H1 (cell line): ENCODE results near the gene FBXL14. TPM values are rescaled to one million over a fixed set of nuclear protein-coding genes. Genes with fewer than 3 reads are reported as not detected.

Experiments
- CTCF ChIA-PET: fragments of 300-600 bp; sonication (Branson Sonifier 250); formaldehyde crosslinking; loops from one replicate; lab custom pipeline; 2021; ENCODE audit not compliant: partially characterized antibody; lab: Charles Lee
- POLR2A ChIA-PET: fragments of 300-600 bp; sonication (Branson Sonifier 250); formaldehyde crosslinking; loops from one replicate; lab custom pipeline; 2021; ENCODE audit warnings: inconsistent platforms; ENCODE audit not compliant: partially characterized antibody; lab: Charles Lee
- DNase-seq, 2 experiments: peaks; one replicate each; pipeline versions ENCODE4 v3.0.0 to v3.0.0-alpha.2; 2010 to 2022; ENCODE audit warnings: low spot score in 2 of 2, low read depth in 1 of 2, mixed read lengths in 1 of 2
- FAIRE-seq: peaks from 2 replicates; lab custom pipeline; 2011; peaks lifted over from hg19 to GRCh38; lab: Jason Lieb, UNC
- H2AFZ ChIP-seq: 2 replicates; pipeline ENCODE4 v1.8.1; 2012; ENCODE audit warnings: low read length, inconsistent platforms
- H2AK5ac ChIP-seq: 2 replicates; pipeline ENCODE4 v1.6.1; 2013; ENCODE audit warnings: low read depth, low read length
- H2BK120ac ChIP-seq: replicated peaks from 2 replicates; pipeline ENCODE3; 2013; ENCODE audit warnings: low read depth, low read length, inconsistent platforms
- H2BK12ac ChIP-seq: 2 replicates; pipeline ENCODE4 v1.6.1; 2013; ENCODE audit warnings: low read depth, low read length
- H2BK15ac ChIP-seq: 2 replicates; pipeline ENCODE4 v1.6.1; 2013; ENCODE audit warnings: low read length
- H2BK20ac ChIP-seq: 2 replicates; pipeline ENCODE4 v1.6.1; 2013; ENCODE audit warnings: low read length
- H2BK5ac ChIP-seq: 2 replicates; pipeline ENCODE4 v1.6.1; 2013; ENCODE audit warnings: low read depth, low read length
- H3K14ac ChIP-seq: 2 replicates; pipeline ENCODE4 v1.6.1; 2013; ENCODE audit warnings: inconsistent platforms; ENCODE audit not compliant: insufficient read length
- H3K18ac ChIP-seq: 2 replicates; pipeline ENCODE4 v1.6.1; 2013; ENCODE audit warnings: low read length; ENCODE audit errors: extremely low read depth
- H3K23ac ChIP-seq: 2 replicates; pipeline ENCODE4 v1.6.1; 2013; ENCODE audit warnings: inconsistent platforms; ENCODE audit not compliant: insufficient read length
- H3K23me2 ChIP-seq: 2 replicates; pipeline ENCODE4 v1.6.1; 2013; ENCODE audit warnings: low read depth, low read length
- H3K27ac ChIP-seq: 2 replicates; pipeline ENCODE4 v1.6.1; 2011; ENCODE audit warnings: low read depth, low read length, inconsistent platforms
- H3K27me3 ChIP-seq, 4 experiments: replicated peaks in 1 of 4; 1 replicate in 1 of 4; 2 replicates in 3 of 4; pipeline versions ENCODE4 v1.6.1 to v1.8.1; 2011 to 2013; ENCODE audit warnings: low read length in 3 of 4, mild to moderate bottlenecking in 3 of 4, inconsistent platforms in 2 of 4, mixed read lengths in 2 of 4, moderate library complexity in 1 of 4; ENCODE audit not compliant: control insufficient read depth in 3 of 4, insufficient read depth in 3 of 4; ENCODE audit errors: extremely low read depth in 1 of 4
- H3K36me3 ChIP-seq, 4 experiments: 2 replicates each; pipeline versions ENCODE4 v1.6.1 to v1.8.1; 2011 to 2013; ENCODE audit warnings: mild to moderate bottlenecking in 4 of 4, low read length in 3 of 4, moderate library complexity in 2 of 4, control low read depth in 1 of 4, inconsistent platforms in 1 of 4; ENCODE audit not compliant: insufficient read depth in 4 of 4, control insufficient read depth in 2 of 4
- H3K4ac ChIP-seq: replicated peaks from 2 replicates; pipeline ENCODE3; 2013; ENCODE audit warnings: low read length, low read depth, mixed read lengths, inconsistent platforms; ENCODE audit not compliant: insufficient read length
- H3K4me1 ChIP-seq, 4 experiments: replicated peaks in 1 of 4; 1 replicate in 1 of 4; 2 replicates in 3 of 4; pipeline versions ENCODE4 v1.6.1 to v1.8.1; 2011 to 2013; ENCODE audit warnings: low read length in 3 of 4, inconsistent platforms in 2 of 4, mixed read lengths in 1 of 4; ENCODE audit not compliant: insufficient read depth in 4 of 4, control insufficient read depth in 3 of 4
- H3K4me2 ChIP-seq, 2 experiments: 2 replicates each; pipeline versions ENCODE4 v1.6.1 to v1.8.1; 2011 to 2013; ENCODE audit warnings: low read depth in 2 of 2, low read length in 2 of 2, control low read depth in 1 of 2, inconsistent platforms in 1 of 2, mild to moderate bottlenecking in 1 of 2; ENCODE audit not compliant: insufficient read depth in 1 of 2
- H3K4me3 ChIP-seq, 4 experiments: fragments of 200-600, 300-600 bp in 1 of 4; sonication (generic), shearing (Covaris generic), sonication (Bioruptor Twin) in 1 of 4; 2 replicates each; pipeline versions ENCODE4 v1.5.1 to v1.8.1; 2011 to 2016; ENCODE audit warnings: low read length in 4 of 4, low read depth in 3 of 4, control low read depth in 2 of 4, inconsistent platforms in 2 of 4, mild to moderate bottlenecking in 2 of 4, mixed read lengths in 1 of 4, moderate library complexity in 1 of 4; ENCODE audit not compliant: insufficient read depth in 2 of 4; ENCODE audit errors: extremely low read depth in 1 of 4
- H3K56ac ChIP-seq: replicated peaks from 2 replicates; pipeline ENCODE3; 2013; ENCODE audit warnings: low read depth, mild to moderate bottlenecking, mixed read lengths, low read length, inconsistent platforms; ENCODE audit not compliant: insufficient read length
- H3K79me1 ChIP-seq: 2 replicates; pipeline ENCODE4 v1.6.1; 2013; ENCODE audit warnings: low read depth, low read length, control low read depth
- H3K79me2 ChIP-seq, 2 experiments: 2 replicates each; pipeline versions ENCODE4 v1.6.1 to v1.8.1; 2012 to 2013; ENCODE audit warnings: low read length in 2 of 2, mild to moderate bottlenecking in 2 of 2, inconsistent platforms in 1 of 2; ENCODE audit not compliant: insufficient read depth in 2 of 2, control insufficient read depth in 1 of 2
- H3K9ac ChIP-seq, 4 experiments: replicated peaks in 1 of 4; 1 replicate in 1 of 4; 2 replicates in 3 of 4; pipeline versions ENCODE4 v1.6.1 to v1.8.1; 2011 to 2013; ENCODE audit warnings: low read depth in 3 of 4, low read length in 3 of 4, control low read depth in 2 of 4, mild to moderate bottlenecking in 2 of 4, moderate library complexity in 2 of 4, inconsistent platforms in 1 of 4; ENCODE audit errors: extremely low read depth in 1 of 4
- H3K9me3 ChIP-seq, 2 experiments: 2 replicates each; pipeline versions ENCODE4 v1.6.1 to v1.8.1; 2012 to 2013; ENCODE audit warnings: mild to moderate bottlenecking in 2 of 2, moderate library complexity in 2 of 2, control low read depth in 1 of 2, inconsistent platforms in 1 of 2, low read depth in 1 of 2, low read length in 1 of 2, mixed read lengths in 1 of 2; ENCODE audit not compliant: insufficient read depth in 2 of 2
- H4K20me1 ChIP-seq, 2 experiments: replicated peaks in 1 of 2; 2 replicates each; pipeline versions ENCODE3 to v1.8.1; 2011 to 2013; ENCODE audit warnings: inconsistent platforms in 2 of 2, low read length in 2 of 2, mild to moderate bottlenecking in 1 of 2; ENCODE audit not compliant: insufficient read depth in 2 of 2, control insufficient read depth in 1 of 2
- H4K5ac ChIP-seq: 2 replicates; pipeline ENCODE4 v1.6.1; 2013; ENCODE audit warnings: low read length, low read depth, mixed read lengths, inconsistent platforms; ENCODE audit not compliant: insufficient read length
- H4K8ac ChIP-seq: 2 replicates; pipeline ENCODE4 v1.8.0; 2013; ENCODE audit warnings: mild to moderate bottlenecking, moderate library complexity, low read length, inconsistent platforms; ENCODE audit not compliant: insufficient read depth; ENCODE audit errors: extremely low read depth
- H4K91ac ChIP-seq: replicated peaks from 2 replicates; pipeline ENCODE3; 2013; ENCODE audit warnings: low read length, mixed read lengths, inconsistent platforms; ENCODE audit not compliant: insufficient read length
- PHF8 ChIP-seq: fragments of 200-600 bp; sonication (generic); conservative IDR thresholded peaks from 2 replicates; pipeline ENCODE4 v1.7.1; 2012; ENCODE audit warnings: low read depth, mild to moderate bottlenecking, inconsistent platforms, low read length, moderate library complexity
- TAF7 ChIP-seq: optimal IDR thresholded peaks from 2 replicates; pipeline ENCODE3; 2011; ENCODE audit warnings: low read depth, mild to moderate bottlenecking, inconsistent platforms, low read length, moderate library complexity, borderline replicate concordance
- WGBS, 2 experiments: shearing (Covaris generic) in 1 of 2; methylation state at CpG; one replicate each; pipeline versions ENCODE4 v1.1.6 to v1.1.7; 2013 to 2015; ENCODE audit warnings: low lambda C conversion rate in 2 of 2, mixed read lengths in 2 of 2, inconsistent platforms in 1 of 2, low coverage in 1 of 2, missing lambda C conversion rate in 1 of 2; ENCODE audit not compliant: insufficient replicate concordance in 2 of 2, insufficient coverage in 1 of 2, insufficient read length in 1 of 2; ENCODE audit errors: extremely low coverage in 1 of 2, missing lambda C conversion rate in 1 of 2; 5-methylcytosine and 5-hydroxymethylcytosine counted together
- long read RNA-seq, 2 experiments: library from RNA in 1 of 2; library from capped mRNA in 1 of 2; stranded (forward); transcript quantifications; one replicate each; pipeline ENCODE4 v2.0.0, GENCODE V29; 2021; ENCODE audit warnings: inconsistent platforms in 1 of 2
- polyA minus RNA-seq, 3 experiments: library from RNA; depleted of rRNA, polyadenylated mRNA; stranded (reverse); fragments of >200 nt; gene quantifications; 1 replicate in 2 of 3; 2 replicates in 1 of 3; pipeline ENCODE4 v1.2.3, GENCODE V29; 2011
- polyA plus RNA-seq, 7 experiments: library from polyadenylated mRNA; depleted of rRNA in 3 of 7; stranded (reverse) in 5 of 7; unstranded in 2 of 7; fragments of >200 nt in 5 of 7; fragments of 200-250 nt in 2 of 7; gene quantifications; 1 replicate in 5 of 7; 2 replicates in 1 of 7; 4 replicates in 1 of 7; pipeline versions ENCODE4 v1.2.1 to v1.2.3, GENCODE V29; 2011 to 2013; ENCODE audit warnings: missing spikeins in 2 of 7, mixed read lengths in 2 of 7
- total RNA-seq: library from RNA; stranded (reverse); fragmentation: NEBNext Ultra II Directional; extraction: Animal tissue kit (Norgen Biotek cat#: 25700); gene quantifications from 2 replicates; pipeline ENCODE4 v1.2.1, GENCODE V29; 2021
- TF ChIP-seq, protein P1 (sequence below), 3 experiments: IDR thresholded peaks; 1 replicate in 2 of 3; 2 replicates in 1 of 3; pipeline versions ENCODE4 v1.5.1 to v1.6.1; 2011; ENCODE audit warnings: low read length in 3 of 3, mild to moderate bottlenecking in 3 of 3, inconsistent platforms in 2 of 3, low read depth in 1 of 3, moderate library complexity in 1 of 3; ENCODE audit not compliant: insufficient read depth in 1 of 3; ENCODE audit errors: control extremely low read depth in 1 of 3

Gene FBXL14, protein sequence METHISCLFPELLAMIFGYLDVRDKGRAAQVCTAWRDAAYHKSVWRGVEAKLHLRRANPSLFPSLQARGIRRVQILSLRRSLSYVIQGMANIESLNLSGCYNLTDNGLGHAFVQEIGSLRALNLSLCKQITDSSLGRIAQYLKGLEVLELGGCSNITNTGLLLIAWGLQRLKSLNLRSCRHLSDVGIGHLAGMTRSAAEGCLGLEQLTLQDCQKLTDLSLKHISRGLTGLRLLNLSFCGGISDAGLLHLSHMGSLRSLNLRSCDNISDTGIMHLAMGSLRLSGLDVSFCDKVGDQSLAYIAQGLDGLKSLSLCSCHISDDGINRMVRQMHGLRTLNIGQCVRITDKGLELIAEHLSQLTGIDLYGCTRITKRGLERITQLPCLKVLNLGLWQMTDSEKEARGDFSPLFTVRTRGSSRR
- total RNA-seq (5.5 and 6.2 TPM in 2 replicates), polyA plus RNA-seq (2011; rRNA removed) (9.6 and 11.7 TPM in 2 replicates), polyA minus RNA-seq (2011; rRNA and poly(A)+ RNA removed) (10.8 and 11.9 TPM in 2 replicates)
- polyA plus RNA-seq (2011; cell fraction: cytosol; rRNA removed): 8.7 TPM
- 8.7 TPM for polyA plus RNA-seq (2011; cell fraction: nucleus; rRNA removed)
- polyA plus RNA-seq (2012, experiment 1 of 2): 2.7 to 6.9 TPM (median 5.5 TPM) in 4 replicates
- 2.7 TPM for polyA plus RNA-seq (2012, experiment 2 of 2)
- polyA plus RNA-seq (2013, experiment 1 of 2): 2.2 TPM
- 2.1 TPM for polyA plus RNA-seq (2013, experiment 2 of 2)
- 10.6 TPM for polyA minus RNA-seq (2011; cell fraction: cytosol; rRNA and poly(A)+ RNA removed)
- polyA minus RNA-seq (2011; cell fraction: nucleus; rRNA and poly(A)+ RNA removed): 10.5 TPM
- long read RNA-seq, experiment 1, partial matches to known transcripts: 0 of 7 reads
- long read RNA-seq, experiment 1, other reads (novel, unspliced or antisense): 7 of 7 reads
- long read RNA-seq, experiment 2: 0 reads

DNA sequence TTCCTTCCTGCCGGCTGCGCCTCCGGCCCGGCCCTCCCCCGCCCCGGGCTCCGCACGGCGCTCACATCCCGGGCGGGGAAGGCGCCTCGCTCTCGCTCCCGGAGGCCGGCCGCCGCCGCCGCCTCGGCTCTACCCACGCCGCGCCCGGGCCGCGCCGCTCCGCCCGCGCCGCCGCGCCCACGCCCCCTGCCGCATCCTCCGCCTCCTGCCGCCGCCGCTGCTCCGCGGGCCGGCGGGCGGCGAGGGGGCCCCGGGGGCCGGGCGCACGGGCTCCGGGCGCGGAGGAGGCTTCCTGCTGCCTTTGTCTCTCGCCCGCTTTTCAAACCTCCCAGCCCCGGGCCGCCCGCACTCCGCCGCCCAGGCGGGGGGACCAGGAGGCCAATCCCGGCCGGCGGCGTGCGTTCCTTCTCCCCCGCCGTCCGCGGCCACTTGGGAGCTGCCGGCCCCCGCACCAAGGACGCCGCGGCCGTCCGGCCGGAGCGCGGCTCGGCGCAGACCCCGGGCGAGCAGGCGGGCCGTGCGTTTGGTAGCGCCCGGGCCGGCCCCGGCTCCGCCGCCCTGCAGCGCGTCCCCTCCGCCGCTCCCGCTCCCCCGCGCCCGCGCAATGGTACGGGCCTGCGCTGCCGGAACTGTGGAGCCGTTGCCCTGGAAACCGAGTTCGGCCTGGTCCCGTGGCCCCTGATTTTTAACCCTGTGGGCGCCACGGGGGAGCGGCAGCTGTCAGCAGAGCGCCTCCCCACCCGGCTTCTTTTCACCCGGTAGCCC is at the start of gene FBXL14:
Gene FBXL14 (minus strand): TSS at position 321 of the 765 bp plus-strand sequence. CDS start 515 bp downstream, outside the sequence.
- Histone ChIP-seq H3K18ac (no peak within 1 kb of the TSS), H3K4me2 (peak within 1 kb of the TSS; percentile 84 to 94), H4K8ac (0 out of 2 replicates have a peak within 1 kb of the TSS, but pooled peaks have one; percentile 46), H4K5ac (no peak within 1 kb of the TSS), H2AFZ (peak within 1 kb of the TSS; percentile 17; the same call in 1 of the 2 replicates), H3K27me3 (peaks cover 21 to 61% (median 50%) of the 10 kb centered on the region in 4 experiments), H3K4ac (no peak within 1 kb of the TSS), H3K23me2 (peaks cover 18% of the 10 kb centered on the region; the same call in 1 of the 2 replicates), H2BK20ac (peak within 1 kb of the TSS; percentile 75; the same call in 1 of the 2 replicates), H3K79me2 (peaks cover 0 to 5% of the 10 kb centered on the region in 2 experiments; a peak in 1 of 4 replicates), H2BK120ac (no peak within 1 kb of the TSS), H3K4me1 (peaks cover 14 to 34% (median 21%) of the 10 kb centered on the region in 4 experiments), H3K56ac (no peak within 1 kb of the TSS), H3K14ac (no peak within 1 kb of the TSS), H3K23ac (no peak within 1 kb of the TSS), H3K27ac (peak within 1 kb of the TSS; percentile 34; the same call in 1 of the 2 replicates), H3K9ac (peak within 1 kb of the TSS in 3 of 4 experiments; percentile 60 to 80 (median 70); a peak in 5 of 7 replicates), H2BK5ac (no peak within 1 kb of the TSS; the same call in 1 of the 2 replicates), H4K91ac (no peak within 1 kb of the TSS), H3K36me3 (no peaks in the 10 kb centered on the region), H3K79me1 (no peaks in the 10 kb centered on the region), H2BK12ac (peak within 1 kb of the TSS; percentile 40; the same call in 1 of the 2 replicates), H3K4me3 (peak within 1 kb of the TSS; percentile 64 to 71 (median 66)), H4K20me1 (peaks cover 17 to 18% of the 10 kb centered on the region in 2 experiments), H2AK5ac (no peak within 1 kb of the TSS), H2BK15ac (no peak within 1 kb of the TSS), H3K9me3 (no peaks in the 10 kb centered on the region)
- DNase-seq (peak in 1 of 2 experiments; percentile 92), FAIRE-seq (no peak)
- WGBS, 2 experiments: 1% methylated on average over 9 of the region's 115 CpGs; no CpG with 5 or more reads in 1 of the 2 experiments
- POLR2A ChIA-PET: interaction anchor here (0.6 to 2.2 kb wide), 5 partner anchors 11 to 97 kb away, joined by 3 to 14 read pairs (median 6); partner anchors contain the start of gene ADIPOR2
- CTCF ChIA-PET: interaction anchor here (1.2 to 1.8 kb wide), 2 partner anchors 10 to 11 kb away, joined by 4 to 6 read pairs; no protein-coding TSS in a partner anchor
- TF ChIP-seq TAF7: peak; percentile 47
- peak; percentile 54; the same call in 1 of the 2 replicates for TF ChIP-seq PHF8
- TF ChIP-seq, protein P1, sequence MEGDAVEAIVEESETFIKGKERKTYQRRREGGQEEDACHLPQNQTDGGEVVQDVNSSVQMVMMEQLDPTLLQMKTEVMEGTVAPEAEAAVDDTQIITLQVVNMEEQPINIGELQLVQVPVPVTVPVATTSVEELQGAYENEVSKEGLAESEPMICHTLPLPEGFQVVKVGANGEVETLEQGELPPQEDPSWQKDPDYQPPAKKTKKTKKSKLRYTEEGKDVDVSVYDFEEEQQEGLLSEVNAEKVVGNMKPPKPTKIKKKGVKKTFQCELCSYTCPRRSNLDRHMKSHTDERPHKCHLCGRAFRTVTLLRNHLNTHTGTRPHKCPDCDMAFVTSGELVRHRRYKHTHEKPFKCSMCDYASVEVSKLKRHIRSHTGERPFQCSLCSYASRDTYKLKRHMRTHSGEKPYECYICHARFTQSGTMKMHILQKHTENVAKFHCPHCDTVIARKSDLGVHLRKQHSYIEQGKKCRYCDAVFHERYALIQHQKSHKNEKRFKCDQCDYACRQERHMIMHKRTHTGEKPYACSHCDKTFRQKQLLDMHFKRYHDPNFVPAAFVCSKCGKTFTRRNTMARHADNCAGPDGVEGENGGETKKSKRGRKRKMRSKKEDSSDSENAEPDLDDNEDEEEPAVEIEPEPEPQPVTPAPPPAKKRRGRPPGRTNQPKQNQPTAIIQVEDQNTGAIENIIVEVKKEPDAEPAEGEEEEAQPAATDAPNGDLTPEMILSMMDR (IDR thresholded peaks at IDR 0.05; ENCODE audit: control extremely low read depth in 1 of 3, insufficient read depth in 1 of 3, low read depth in 1 of 3, low read length in 3 of 3): peak in 1 of 3 experiments; percentile 5; a peak in 1 of 4 replicates
